Measurements from ENCODE around the gene NABP1.
A peak's percentile ranks its signal among the peaks of the same experiment; 100 is the strongest.

The NABP1 gene

DNA sequence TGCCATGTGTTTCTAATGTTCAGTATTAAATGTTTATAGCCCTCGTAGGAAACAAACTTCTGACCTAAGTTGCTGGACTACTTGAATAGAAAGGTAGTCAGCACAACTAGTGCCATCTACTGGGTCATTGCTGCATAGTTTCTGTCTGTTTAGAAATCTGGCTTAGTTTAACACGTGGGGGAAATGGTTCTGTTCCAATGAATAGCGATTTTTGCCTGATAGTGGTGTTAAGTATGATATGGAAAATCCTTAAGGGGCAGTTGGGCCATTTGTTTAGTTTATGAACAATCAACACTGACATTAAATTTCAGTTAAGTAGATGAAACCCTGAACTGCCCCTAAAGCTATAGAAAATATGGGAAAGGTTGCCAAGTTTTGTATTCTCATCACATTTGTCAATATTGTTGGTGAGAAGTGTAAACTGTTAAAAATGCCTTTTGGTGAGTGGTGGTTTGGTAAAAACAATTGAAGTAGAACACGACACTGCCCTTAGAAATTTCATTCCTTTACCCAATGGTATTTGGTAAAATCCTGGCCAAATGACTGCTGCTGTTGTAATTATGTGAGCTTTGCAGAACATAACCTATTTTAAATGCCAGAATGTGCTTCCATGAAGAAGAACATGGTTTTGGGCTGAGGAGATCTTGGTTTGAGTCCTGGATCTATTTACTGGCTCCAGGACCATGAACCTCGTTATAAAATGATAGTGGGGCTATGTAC lies 13.2 kb downstream of the NABP1 start:
- Histone ChIP-seq H3K27me3 (ENCODE audit: insufficient read depth, low read depth) (no peaks in the 10 kb centered on the region), H3K9ac (no peak overlapping the region), H4K20me1 (ENCODE audit: insufficient read depth) (no peaks in the 10 kb centered on the region), H3K79me2 (ENCODE audit: insufficient read depth, low read depth) (no peaks in the 10 kb centered on the region), H2AFZ (ENCODE audit: low read depth) (no peak overlapping the region), H3K4me3 (IDR thresholded peaks at IDR 0.05; ENCODE audit: insufficient read depth, low read depth, low read length) (no peak overlapping the region), H3K36me3 (ENCODE audit: insufficient read depth) (0 out of 2 replicates have a peak, but pooled peaks cover 1% of the 10 kb centered on the region), H3K4me1 (ENCODE audit: low read depth, poor library complexity, severe bottlenecking) (peaks cover 24% of the 10 kb centered on the region), H3K27ac (no peak overlapping the region), H3K4me2 (peak overlapping the region; percentile 30)
- TF ChIP-seq, protein P1, sequence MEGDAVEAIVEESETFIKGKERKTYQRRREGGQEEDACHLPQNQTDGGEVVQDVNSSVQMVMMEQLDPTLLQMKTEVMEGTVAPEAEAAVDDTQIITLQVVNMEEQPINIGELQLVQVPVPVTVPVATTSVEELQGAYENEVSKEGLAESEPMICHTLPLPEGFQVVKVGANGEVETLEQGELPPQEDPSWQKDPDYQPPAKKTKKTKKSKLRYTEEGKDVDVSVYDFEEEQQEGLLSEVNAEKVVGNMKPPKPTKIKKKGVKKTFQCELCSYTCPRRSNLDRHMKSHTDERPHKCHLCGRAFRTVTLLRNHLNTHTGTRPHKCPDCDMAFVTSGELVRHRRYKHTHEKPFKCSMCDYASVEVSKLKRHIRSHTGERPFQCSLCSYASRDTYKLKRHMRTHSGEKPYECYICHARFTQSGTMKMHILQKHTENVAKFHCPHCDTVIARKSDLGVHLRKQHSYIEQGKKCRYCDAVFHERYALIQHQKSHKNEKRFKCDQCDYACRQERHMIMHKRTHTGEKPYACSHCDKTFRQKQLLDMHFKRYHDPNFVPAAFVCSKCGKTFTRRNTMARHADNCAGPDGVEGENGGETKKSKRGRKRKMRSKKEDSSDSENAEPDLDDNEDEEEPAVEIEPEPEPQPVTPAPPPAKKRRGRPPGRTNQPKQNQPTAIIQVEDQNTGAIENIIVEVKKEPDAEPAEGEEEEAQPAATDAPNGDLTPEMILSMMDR (conservative IDR thresholded peaks at IDR 0.05; ENCODE audit: low read depth, low read length), result peak; percentile 84

DNA sequence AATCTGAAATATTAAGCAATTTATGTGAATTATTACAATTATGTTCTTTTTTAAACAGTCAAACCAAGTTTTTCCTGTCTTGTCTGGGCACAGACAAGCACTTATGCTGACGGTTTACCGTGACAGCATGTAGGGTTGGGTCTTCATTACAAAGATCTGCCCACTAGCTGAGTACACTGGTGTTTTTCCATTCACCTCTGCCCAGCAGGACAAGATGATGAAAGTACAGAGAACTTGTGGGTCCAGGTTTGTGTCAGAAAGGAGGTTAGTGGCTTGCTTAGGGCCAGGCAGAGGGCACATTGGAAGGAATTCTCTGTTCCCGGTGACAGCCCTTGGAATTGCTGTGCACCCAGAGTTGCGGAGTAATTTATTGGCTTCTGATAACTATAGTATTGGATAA lies 14.0 kb downstream of the NABP1 start:
- Histone ChIP-seq H3K4me1 (ENCODE audit: low read depth, poor library complexity, severe bottlenecking) (peaks cover 22% of the 10 kb centered on the region), H3K79me2 (ENCODE audit: insufficient read depth, low read depth) (no peaks in the 10 kb centered on the region), H4K20me1 (ENCODE audit: insufficient read depth) (no peaks in the 10 kb centered on the region), H3K4me2 (no peak overlapping the region), H3K27ac (no peak overlapping the region), H3K36me3 (ENCODE audit: insufficient read depth) (no peaks in the 10 kb centered on the region), H3K9ac (no peak overlapping the region), H3K27me3 (ENCODE audit: insufficient read depth, low read depth) (no peaks in the 10 kb centered on the region), H2AFZ (ENCODE audit: low read depth) (no peak overlapping the region), H3K4me3 (IDR thresholded peaks at IDR 0.05; ENCODE audit: insufficient read depth, low read depth, low read length) (no peak overlapping the region)
- TF ChIP-seq, protein P1 (conservative IDR thresholded peaks at IDR 0.05; ENCODE audit: low read depth, low read length), result no peak

DNA sequence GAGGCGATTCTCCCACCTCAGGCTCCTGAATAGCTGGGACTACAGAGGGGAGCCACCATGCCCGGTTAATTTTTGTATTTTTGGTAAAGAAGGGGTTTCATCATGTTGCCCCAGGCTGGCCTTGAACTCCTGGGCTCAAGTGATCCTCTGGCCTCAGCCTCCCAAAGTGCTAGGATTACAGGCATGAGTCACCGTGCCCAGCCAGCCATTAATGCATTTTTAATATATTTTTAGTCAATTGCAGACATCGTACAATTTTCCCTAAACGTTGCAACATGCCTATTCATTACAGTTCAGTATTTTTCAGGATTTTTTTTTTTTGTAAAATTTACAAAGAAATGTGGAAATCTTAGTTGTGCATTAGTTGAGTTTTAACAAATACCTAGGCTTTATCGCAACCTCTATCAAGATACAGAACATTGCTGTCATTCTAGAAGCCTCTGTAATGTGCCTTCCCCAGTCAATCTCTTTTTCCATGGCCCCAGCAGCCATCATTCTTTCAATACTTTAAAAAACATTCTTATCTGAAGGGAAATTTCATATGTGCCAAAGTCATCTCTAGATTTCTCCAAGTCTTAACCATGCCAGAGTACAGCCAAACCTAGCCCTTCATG lies 14.7 kb downstream of the NABP1 start:
- Histone ChIP-seq H3K36me3 (ENCODE audit: insufficient read depth) (no peaks in the 10 kb centered on the region), H3K4me2 (no peak overlapping the region), H3K9ac (no peak overlapping the region), H3K4me3 (IDR thresholded peaks at IDR 0.05; ENCODE audit: insufficient read depth, low read depth, low read length) (no peak overlapping the region), H4K20me1 (ENCODE audit: insufficient read depth) (no peaks in the 10 kb centered on the region), H3K27me3 (ENCODE audit: insufficient read depth, low read depth) (no peaks in the 10 kb centered on the region), H2AFZ (ENCODE audit: low read depth) (no peak overlapping the region), H3K79me2 (ENCODE audit: insufficient read depth, low read depth) (no peaks in the 10 kb centered on the region), H3K4me1 (ENCODE audit: low read depth, poor library complexity, severe bottlenecking) (peaks cover 22% of the 10 kb centered on the region), H3K27ac (no peak overlapping the region)
- TF ChIP-seq, protein P1 (conservative IDR thresholded peaks at IDR 0.05; ENCODE audit: low read depth, low read length), result no peak

DNA sequence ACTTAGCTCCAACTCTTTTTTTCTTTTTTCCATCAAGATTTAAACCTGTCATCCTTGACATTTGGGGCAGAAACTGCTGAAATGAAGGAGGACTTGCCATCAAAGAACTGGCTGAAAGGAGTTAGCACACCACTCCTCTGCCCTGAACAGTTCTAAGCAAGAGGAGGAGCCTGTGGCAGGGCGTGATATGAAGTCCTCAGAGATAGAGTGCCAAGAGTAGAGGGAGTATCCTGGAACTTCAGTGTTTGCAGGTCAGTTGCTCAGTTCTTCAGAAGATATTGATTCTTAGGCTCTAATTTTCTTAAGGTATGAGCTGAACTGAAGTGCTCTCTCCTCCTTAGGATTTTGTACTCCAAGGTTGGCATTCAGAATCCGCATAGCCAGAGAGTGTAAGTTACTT lies 15.2 kb downstream of the NABP1 start:
- H3K27ac ChIP-seq, result no peak overlapping the region
- H3K36me3 ChIP-seq (ENCODE audit: insufficient read depth), result no peaks in the 10 kb centered on the region
- H4K20me1 ChIP-seq (ENCODE audit: insufficient read depth), result no peaks in the 10 kb centered on the region
- TF ChIP-seq, protein P1 (conservative IDR thresholded peaks at IDR 0.05; ENCODE audit: low read depth, low read length), result no peak
- H3K4me3 ChIP-seq (IDR thresholded peaks at IDR 0.05; ENCODE audit: insufficient read depth, low read depth, low read length), result no peak overlapping the region
- no peaks in the 10 kb centered on the region for H3K27me3 ChIP-seq (ENCODE audit: insufficient read depth, low read depth)
- H3K9ac ChIP-seq, result no peak overlapping the region
- H3K4me1 ChIP-seq (ENCODE audit: low read depth, poor library complexity, severe bottlenecking), result peaks cover 22% of the 10 kb centered on the region
- no peaks in the 10 kb centered on the region for H3K79me2 ChIP-seq (ENCODE audit: insufficient read depth, low read depth)
- H2AFZ ChIP-seq (ENCODE audit: low read depth), result no peak overlapping the region
- H3K4me2 ChIP-seq, result no peak overlapping the region
